Measurements from ENCODE around the gene JARID2.

- no peak for TF ChIP-seq CTCF (IDR thresholded peaks at IDR 0.05)
- TF ChIP-seq POLR2A (IDR thresholded peaks at IDR 0.05): no peak
Observed at GRCh38 chr6:15441981-15442380, 196.1 kb downstream of the JARID2 start.

Measured in thyroid gland (tissue), 4 donors.